Suprapubic skin (tissue), 4 donors: ENCODE data around the gene DHX8. TPM values are rescaled to one million over a fixed set of nuclear protein-coding genes. Genes with fewer than 3 reads are reported as not detected.

Source experiments
- DNase-seq, 2 donors: peaks; one replicate each; pipeline ENCODE4 v3.0.0-alpha.2; 2019; ENCODE audit warnings: low spot score in 2 of 2
- H3K27ac ChIP-seq: fragments of 200-600 bp; sonication (generic); one replicate; pipeline ENCODE4 v1.5.1; 2019
- H3K27me3 ChIP-seq: fragments of 200-600 bp; sonication (generic); one replicate; pipeline ENCODE4 v1.5.1; 2019
- H3K36me3 ChIP-seq: fragments of 200-600 bp; sonication (generic); one replicate; pipeline ENCODE4 v1.5.1; 2019
- H3K4me1 ChIP-seq: fragments of 200-600 bp; sonication (generic); one replicate; pipeline ENCODE4 v1.5.1; 2019
- H3K4me3 ChIP-seq: fragments of 200-600 bp; sonication (generic); one replicate; pipeline ENCODE4 v1.5.1; 2019; ENCODE audit warnings: mild to moderate bottlenecking
- H3K9me3 ChIP-seq: fragments of 200-600 bp; sonication (generic); one replicate; pipeline ENCODE4 v1.5.1; 2019
- EP300 ChIP-seq: sonication (generic); formaldehyde crosslinking; IDR thresholded peaks from one replicate; pipeline ENCODE4 v1.6.1; 2017; ENCODE audit warnings: antibody characterized with exemption
- POLR2A ChIP-seq, 2 donors: fragments of 450-650 bp; IDR thresholded peaks; one replicate each; pipeline ENCODE4 v1.6.1; 2017; ENCODE audit warnings: antibody characterized with exemption in 2 of 2, mild to moderate bottlenecking in 2 of 2, moderate library complexity in 2 of 2
- POLR2AphosphoS5 ChIP-seq, 3 donors: sonication (generic); formaldehyde crosslinking; IDR thresholded peaks; one replicate each; pipeline ENCODE4 v1.6.1; 2017; ENCODE audit warnings: antibody characterized with exemption in 3 of 3
- WGBS: methylation state at CpG from one replicate; pipeline ENCODE4 v1.1.5; 2018; 5-methylcytosine and 5-hydroxymethylcytosine counted together
- total RNA-seq, 4 donors: library from RNA; depleted of rRNA; stranded (reverse); fragments of >200 nt; gene quantifications; one replicate each; pipeline ENCODE4 v1.1.0, GENCODE V29; 2016
- TF ChIP-seq, protein P1 (sequence below), 2 donors: fragments of 200-600 bp in 1 of 2; fragments of 450-650 bp in 1 of 2; sonication (generic) in 1 of 2; IDR thresholded peaks; one replicate each; pipeline ENCODE4 v1.5.1; 2016 to 2019; ENCODE audit warnings: antibody characterized with exemption in 2 of 2, mild to moderate bottlenecking in 1 of 2, moderate library complexity in 1 of 2

Gene DHX8
- total RNA-seq, 4 donors from 2014 or later, result 31.4 to 57.1 (median 46.1) TPM

GRCh38 chr17:43528319-43528987 lies 44.7 kb downstream of the DHX8 start:
- Histone ChIP-seq H3K27ac (no peak overlapping the region), H3K9me3 (no peaks in the 10 kb centered on the region), H3K4me1 (peaks cover 17% of the 10 kb centered on the region), H3K36me3 (peaks cover 39% of the 10 kb centered on the region), H3K27me3 (no peaks in the 10 kb centered on the region), H3K4me3 (no peak overlapping the region)
- no peak for TF ChIP-seq POLR2AphosphoS5 (IDR thresholded peaks at IDR 0.05)
- TF ChIP-seq POLR2A (IDR thresholded peaks at IDR 0.05), result no peak
- TF ChIP-seq EP300, result no peak
- TF ChIP-seq, protein P1, sequence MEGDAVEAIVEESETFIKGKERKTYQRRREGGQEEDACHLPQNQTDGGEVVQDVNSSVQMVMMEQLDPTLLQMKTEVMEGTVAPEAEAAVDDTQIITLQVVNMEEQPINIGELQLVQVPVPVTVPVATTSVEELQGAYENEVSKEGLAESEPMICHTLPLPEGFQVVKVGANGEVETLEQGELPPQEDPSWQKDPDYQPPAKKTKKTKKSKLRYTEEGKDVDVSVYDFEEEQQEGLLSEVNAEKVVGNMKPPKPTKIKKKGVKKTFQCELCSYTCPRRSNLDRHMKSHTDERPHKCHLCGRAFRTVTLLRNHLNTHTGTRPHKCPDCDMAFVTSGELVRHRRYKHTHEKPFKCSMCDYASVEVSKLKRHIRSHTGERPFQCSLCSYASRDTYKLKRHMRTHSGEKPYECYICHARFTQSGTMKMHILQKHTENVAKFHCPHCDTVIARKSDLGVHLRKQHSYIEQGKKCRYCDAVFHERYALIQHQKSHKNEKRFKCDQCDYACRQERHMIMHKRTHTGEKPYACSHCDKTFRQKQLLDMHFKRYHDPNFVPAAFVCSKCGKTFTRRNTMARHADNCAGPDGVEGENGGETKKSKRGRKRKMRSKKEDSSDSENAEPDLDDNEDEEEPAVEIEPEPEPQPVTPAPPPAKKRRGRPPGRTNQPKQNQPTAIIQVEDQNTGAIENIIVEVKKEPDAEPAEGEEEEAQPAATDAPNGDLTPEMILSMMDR (IDR thresholded peaks at IDR 0.05), result no peak
- peak in 1 of 2 donors; percentile 62 for DNase-seq
- 93% methylated on average over 6 of the region's 13 CpGs for WGBS

DNA sequence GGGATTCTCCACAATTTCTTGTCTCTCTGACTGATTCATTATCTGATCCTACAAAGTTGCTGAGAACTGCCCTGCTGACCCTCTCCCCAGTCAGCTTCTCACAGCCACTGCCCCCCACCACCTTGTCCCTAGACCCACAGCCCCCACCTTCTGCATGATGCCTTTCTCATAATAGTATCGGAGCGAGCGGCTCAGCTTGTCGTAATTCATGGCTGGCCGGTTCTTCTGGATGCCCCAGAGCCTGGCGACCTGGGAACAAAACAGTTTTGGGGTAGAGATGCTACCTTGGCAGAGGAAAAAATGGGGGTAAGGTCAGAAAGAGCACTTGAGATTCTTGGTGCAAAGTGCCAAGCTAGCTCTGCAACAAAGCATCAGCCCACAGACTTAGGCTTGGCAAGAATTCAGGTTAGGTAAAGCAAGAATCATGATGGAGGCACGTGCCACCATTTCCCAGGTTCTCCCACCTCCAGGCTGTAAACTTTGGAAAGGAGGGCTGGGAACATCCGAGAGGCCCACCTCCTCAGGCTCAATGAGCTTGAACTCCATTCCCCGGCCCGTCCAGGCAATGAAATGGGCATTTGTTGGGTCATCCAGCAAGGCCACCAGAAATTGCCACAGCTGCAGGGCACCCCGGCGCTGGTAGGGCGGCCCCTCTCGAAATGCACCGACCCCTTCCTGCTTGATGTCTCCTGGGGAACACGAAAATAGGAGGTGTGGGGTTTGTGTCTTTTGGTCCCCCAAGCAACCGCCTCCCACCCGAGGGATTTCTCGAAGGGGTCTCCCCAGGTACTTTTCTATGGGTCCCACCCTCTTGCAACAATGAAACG lies 45.4 kb downstream of the DHX8 start:
- H3K4me1 ChIP-seq, result peaks cover 17% of the 10 kb centered on the region
- H3K27me3 ChIP-seq, result no peaks in the 10 kb centered on the region
- peaks cover 32% of the 10 kb centered on the region for H3K36me3 ChIP-seq
- TF ChIP-seq EP300 (no peak), POLR2A (IDR thresholded peaks at IDR 0.05) (no peak), POLR2AphosphoS5 (IDR thresholded peaks at IDR 0.05) (no peak)
- TF ChIP-seq, protein P1 (IDR thresholded peaks at IDR 0.05), result no peak
- H3K4me3 ChIP-seq, result no peak overlapping the region
- WGBS, result 92% methylated on average over 20 of the region's 20 CpGs
- H3K9me3 ChIP-seq, result no peaks in the 10 kb centered on the region
- H3K27ac ChIP-seq, result no peak overlapping the region
- peak in 1 of 2 donors; percentile 56 for DNase-seq

DNA sequence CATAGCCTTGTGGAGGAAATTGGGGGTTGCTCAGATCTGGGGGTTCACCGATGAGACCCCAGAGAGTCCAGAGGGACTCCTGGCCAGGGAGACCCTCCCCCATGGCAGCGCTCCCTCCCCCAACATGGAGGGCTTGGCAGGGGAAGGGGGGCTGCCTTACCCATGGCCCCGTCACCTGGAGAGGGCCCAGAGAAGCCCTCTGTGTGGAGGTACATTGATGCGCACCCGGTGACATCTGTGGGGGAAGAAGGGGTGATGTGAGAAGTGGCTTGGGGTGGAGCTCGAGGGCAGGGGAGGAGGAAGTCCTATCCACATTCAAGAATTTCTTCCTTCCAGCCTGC lies 46.1 kb downstream of the DHX8 start:
- TF ChIP-seq POLR2AphosphoS5 (IDR thresholded peaks at IDR 0.05) (no peak), EP300 (no peak), POLR2A (IDR thresholded peaks at IDR 0.05) (no peak)
- TF ChIP-seq, protein P1 (IDR thresholded peaks at IDR 0.05), result no peak
- Histone ChIP-seq H3K36me3 (peaks cover 25% of the 10 kb centered on the region), H3K4me3 (peak overlapping the region; percentile 3), H3K27ac (no peak overlapping the region), H3K9me3 (no peaks in the 10 kb centered on the region), H3K4me1 (peaks cover 17% of the 10 kb centered on the region), H3K27me3 (no peaks in the 10 kb centered on the region)
- DNase-seq, result peak in 1 of 2 donors; percentile 58
- WGBS, result 56% methylated on average over 6 of the region's 6 CpGs

DNA sequence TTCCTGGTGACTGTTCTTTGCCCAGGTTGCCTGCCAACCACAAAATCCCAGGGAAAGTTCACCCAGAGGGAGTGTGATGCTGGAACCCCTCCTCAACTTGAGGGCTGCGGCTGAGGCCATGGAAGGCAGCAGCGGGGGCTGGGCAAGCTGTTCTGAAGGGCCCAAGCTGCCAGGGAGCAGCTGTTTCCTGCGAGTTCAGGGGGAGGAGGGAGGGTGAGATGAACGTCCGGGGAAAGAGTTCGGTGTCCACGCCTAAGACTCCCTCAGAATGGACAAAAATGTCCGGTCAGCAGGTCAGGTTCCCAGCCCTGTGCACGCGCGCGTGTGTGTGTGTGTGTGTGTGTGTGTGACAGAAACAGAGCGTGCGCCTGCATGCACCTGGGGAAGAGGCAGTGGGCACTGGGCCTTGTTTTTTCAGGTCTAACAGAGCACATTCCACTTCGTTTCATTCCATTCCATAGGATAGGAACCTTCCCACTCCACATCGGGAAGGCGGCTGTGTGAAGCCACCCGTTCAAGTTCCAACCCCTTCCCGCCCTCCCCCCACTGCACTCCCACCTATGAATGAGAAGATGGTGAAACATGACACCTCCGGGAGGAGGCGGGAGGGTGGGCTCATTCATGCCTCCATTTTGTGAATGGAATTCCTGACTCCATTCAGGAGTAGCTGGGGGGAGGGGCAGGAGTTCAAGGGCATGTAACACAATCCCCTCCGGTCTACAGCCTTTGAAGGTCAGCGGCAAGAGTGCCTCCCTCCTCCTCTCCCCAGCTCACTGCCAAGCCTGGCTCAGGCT lies 46.7 kb downstream of the DHX8 start:
- peak overlapping the region; percentile 3 for H3K4me3 ChIP-seq
- DNase-seq, result peak in 1 of 2 donors; percentile 64
- H3K9me3 ChIP-seq, result no peaks in the 10 kb centered on the region

More for the DNA sequence above, 46.7 kb downstream of the DHX8 start:
- Histone ChIP-seq H3K27me3 (no peaks in the 10 kb centered on the region), H3K36me3 (peaks cover 19% of the 10 kb centered on the region), H3K4me1 (peaks cover 17% of the 10 kb centered on the region), H3K27ac (no peak overlapping the region)
- 37% methylated on average over 17 of the region's 23 CpGs for WGBS
- TF ChIP-seq, protein P1 (IDR thresholded peaks at IDR 0.05), result no peak
- TF ChIP-seq POLR2AphosphoS5 (IDR thresholded peaks at IDR 0.05) (no peak), POLR2A (IDR thresholded peaks at IDR 0.05) (no peak), EP300 (no peak)
